ENCODE measurements around the gene JMJD8.

Gene JMJD8, protein sequence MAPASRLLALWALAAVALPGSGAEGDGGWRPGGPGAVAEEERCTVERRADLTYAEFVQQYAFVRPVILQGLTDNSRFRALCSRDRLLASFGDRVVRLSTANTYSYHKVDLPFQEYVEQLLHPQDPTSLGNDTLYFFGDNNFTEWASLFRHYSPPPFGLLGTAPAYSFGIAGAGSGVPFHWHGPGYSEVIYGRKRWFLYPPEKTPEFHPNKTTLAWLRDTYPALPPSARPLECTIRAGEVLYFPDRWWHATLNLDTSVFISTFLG

DNA sequence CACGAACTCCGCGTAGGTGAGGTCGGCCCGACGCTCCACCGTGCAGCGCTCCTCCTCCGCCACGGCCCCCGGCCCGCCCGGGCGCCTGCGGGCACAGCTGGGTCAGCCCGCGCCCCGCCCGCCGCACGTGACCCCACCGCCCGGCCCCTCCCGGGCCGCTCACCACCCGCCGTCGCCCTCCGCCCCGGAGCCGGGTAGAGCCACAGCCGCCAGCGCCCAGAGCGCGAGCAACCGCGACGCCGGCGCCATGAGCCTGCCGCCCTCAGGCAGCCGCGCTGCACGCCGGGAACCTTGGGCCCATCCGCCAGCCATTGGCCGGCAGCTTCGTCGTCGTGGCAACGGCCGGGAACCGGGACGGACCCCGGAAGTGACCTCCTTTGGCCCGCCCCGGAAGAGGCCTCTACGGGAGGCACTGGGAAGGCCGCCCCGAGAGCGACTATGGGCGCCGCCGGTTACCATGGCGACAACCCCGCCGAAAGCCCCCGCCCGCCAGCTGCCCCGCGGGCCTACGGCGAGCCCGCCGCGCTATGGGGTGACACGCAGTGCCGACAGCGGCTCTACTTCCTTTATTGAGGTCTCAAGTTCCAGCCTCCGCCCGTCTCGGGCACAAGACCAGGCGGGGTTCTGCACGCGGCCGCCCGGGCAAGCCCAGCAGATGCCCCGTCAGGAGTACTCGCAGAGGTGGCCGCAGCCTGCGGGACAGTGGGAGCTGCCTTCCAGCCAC is at the start of gene JMJD8:
TSS of gene JMJD8 (minus strand) at position 264 of the 724 bp plus-strand sequence. CDS start at position 249, 15 bp downstream.
- DNase-seq: peak; percentile 99
- in situ Hi-C loops (cut with HindIII; ENCODE audit: low pct_ligation_motif_present, low pct_unique_long_range_greater_than_20kb, low sequenced_read_pairs): no loop called here

- peak; percentile 38 for DNase-seq
- in situ Hi-C loops (cut with HindIII; ENCODE audit: low pct_ligation_motif_present, low pct_unique_long_range_greater_than_20kb, low sequenced_read_pairs): no loop called here
Observed at GRCh38 chr16:733382-734207, 49.5 kb upstream of the JMJD8 start.

GRCh38 chr16:732936-733335 is 48.8 kb upstream of the JMJD8 start:
- in situ Hi-C loops (cut with HindIII; ENCODE audit: low pct_ligation_motif_present, low pct_unique_long_range_greater_than_20kb, low sequenced_read_pairs): no loop called here
- DNase-seq: peak; percentile 52

DNA sequence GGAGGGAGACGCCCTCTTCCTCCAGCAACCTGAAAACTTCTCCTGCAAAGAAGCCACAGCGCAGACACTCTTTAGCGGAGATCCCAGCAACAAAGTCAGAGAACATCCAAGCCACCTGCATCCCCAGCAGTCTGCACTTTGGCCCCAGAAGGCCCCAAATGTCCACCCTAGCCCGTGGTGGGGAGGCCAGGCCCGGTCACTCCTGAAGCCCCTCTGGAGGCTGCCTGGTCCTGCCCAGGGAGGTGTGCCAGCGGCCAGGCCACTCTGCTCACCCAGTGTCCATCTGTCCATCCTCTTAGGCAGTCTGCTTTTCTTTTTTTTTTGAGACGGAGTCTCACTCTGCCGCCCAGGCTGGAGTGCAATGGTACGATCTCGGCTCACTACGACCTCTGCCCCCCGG is 48.2 kb upstream of the JMJD8 start:
- in situ Hi-C loops (cut with HindIII; ENCODE audit: low pct_ligation_motif_present, low pct_unique_long_range_greater_than_20kb, low sequenced_read_pairs): no loop called here
- DNase-seq: no peak

- DNase-seq: no peak
- in situ Hi-C loops (cut with HindIII; ENCODE audit: low pct_ligation_motif_present, low pct_unique_long_range_greater_than_20kb, low sequenced_read_pairs): no loop called here
Observed at GRCh38 chr16:730666-731509, 46.8 kb upstream of the JMJD8 start.

GRCh38 chr16:729768-730665 is 45.9 kb upstream of the JMJD8 start:
- no peak for DNase-seq
- in situ Hi-C loops (cut with HindIII; ENCODE audit: low pct_ligation_motif_present, low pct_unique_long_range_greater_than_20kb, low sequenced_read_pairs): no loop called here

- DNase-seq: no peak
- in situ Hi-C loops (cut with HindIII; ENCODE audit: low pct_ligation_motif_present, low pct_unique_long_range_greater_than_20kb, low sequenced_read_pairs): no loop called here
Observed at GRCh38 chr16:728890-729744, 45.0 kb upstream of the JMJD8 start.

DNA sequence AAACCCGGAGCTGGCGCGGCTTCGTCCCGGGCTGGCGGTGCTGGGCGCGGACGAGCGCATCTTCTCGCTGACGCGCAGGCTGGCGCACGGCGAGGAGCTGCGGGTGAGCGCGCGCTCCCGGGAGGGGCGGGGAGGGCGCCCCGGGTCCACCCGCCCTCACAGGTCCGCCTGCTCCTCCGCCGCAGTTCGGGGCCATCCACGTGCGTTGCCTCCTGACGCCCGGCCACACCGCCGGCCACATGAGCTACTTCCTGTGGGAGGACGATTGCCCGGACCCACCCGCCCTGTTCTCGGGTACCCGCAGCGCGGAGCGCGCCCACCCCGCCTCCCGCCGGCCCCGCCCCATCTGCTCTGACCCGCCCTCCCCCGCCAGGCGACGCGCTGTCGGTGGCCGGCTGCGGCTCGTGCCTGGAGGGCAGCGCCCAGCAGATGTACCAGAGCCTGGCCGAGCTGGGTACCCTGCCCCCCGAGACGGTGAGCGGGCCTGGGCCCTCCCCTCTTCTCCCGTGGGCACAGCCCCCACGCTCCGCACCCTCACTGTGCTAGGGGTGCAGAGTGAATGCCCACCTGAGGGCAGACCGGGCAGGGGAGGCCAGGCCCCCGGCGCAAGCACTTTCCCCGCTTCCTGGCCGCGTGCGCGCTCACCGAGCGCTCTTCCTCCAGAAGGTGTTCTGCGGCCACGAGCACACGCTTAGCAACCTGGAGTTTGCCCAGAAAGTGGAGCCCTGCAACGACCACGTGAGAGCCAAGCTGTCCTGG is 44.2 kb upstream of the JMJD8 start:
- in situ Hi-C loops (cut with HindIII; ENCODE audit: low pct_ligation_motif_present, low pct_unique_long_range_greater_than_20kb, low sequenced_read_pairs): no loop called here
- peak; percentile 91 for DNase-seq

DNA sequence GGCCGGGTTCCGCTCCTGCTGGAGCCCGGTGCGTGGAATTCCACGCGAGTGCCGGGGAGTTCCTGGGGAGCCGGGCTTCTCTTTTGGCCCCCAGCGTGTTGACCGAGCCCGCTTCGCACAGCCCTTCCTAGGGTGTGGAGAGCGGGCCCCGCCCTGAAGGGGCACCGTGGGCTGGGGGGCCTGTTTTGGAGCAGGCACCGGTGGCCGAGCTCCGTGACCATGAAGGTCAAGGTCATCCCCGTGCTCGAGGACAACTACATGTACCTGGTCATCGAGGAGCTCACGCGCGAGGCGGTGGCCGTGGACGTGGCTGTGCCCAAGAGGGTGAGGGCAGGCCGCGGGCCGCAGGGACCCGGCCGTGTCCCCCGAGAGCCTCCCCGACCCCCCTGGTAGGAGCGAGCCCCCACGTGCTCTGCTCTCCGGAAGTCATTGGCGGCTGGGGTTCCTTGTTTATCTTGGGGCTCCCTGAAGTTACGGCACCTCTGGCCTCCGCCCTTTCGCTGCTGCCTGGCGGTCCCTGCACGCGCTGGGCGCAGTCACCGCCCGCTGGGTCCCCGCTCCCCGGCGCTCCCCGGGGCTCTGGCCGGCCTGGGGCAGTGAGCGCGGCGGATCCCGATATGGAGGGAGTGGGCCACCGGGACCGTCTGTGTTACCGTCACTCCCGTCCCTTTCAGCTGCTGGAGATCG is 43.3 kb upstream of the JMJD8 start:
- in situ Hi-C loops (cut with HindIII; ENCODE audit: low pct_ligation_motif_present, low pct_unique_long_range_greater_than_20kb, low sequenced_read_pairs): no loop called here
- DNase-seq: no peak

DNA sequence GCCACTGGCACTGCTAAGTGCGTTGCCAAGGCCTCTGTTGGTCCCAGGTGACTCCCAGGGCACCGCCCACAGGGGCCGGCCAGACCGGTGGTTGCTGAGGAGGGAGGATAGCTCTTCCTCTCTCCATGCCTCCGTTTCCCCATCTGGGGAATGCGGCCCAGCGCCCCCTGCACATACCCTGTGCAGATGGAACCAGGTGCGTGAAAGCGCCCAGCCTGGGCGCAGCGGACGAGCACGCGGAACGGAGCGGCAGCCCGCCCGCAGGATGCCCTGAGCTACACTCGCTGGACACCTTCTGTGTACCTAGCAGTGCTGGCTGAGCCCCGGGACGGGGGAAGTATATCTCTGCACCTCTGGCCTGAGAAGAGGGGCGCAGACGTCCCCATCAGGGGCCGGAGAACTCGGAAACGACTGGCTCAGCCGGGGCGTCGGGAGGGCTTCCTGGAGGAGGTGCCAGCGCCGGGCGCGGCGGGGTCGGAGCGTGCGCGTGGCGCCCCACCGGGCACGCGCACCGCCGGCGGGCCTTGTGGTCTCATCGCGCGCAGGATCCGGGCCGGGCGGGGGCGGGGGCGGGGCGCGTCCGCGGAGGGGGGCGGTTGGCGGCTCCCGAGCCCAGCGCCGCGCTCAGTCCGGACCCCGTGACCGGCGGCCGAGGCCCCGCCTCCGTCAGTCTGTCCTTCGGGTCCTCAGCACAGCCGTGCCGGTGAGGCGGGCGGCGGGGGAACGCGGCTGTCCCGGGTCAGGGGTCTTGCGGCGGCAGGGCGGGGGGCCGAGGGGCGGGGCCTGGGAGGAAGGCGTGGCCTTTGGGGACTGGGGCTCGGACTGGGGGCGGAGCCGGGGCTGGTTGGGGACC is 42.5 kb upstream of the JMJD8 start, which contains the start of the genes CCDC78 and HAGHL:
TSS of gene CCDC78 (minus strand) at position 6 of the 853 bp plus-strand sequence. CDS start 76 bp downstream, outside the sequence.
TSS of gene HAGHL (plus strand) at position 669 of the 853 bp plus-strand sequence. CDS start 404 bp downstream, outside the sequence.
- DNase-seq: peak; percentile 71

DNA sequence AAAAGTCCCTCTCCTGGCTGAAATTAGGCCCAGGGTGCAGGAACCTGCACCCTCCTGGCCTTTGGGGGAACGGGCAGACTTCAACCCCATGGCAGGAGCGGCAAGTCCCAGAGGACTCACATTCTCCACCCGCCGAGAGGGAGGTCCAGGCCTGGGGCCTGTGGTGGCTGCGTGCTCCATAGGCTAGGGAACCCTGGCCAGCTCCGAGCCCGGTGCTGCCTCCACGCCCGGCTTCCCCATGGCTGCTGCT is 42.0 kb upstream of the JMJD8 start:
- no peak for DNase-seq
- in situ Hi-C loops (cut with HindIII; ENCODE audit: low pct_ligation_motif_present, low pct_unique_long_range_greater_than_20kb, low sequenced_read_pairs): no loop called here

More for the DNA sequence above, 42.5 kb upstream of the JMJD8 start, which contains the start of the genes CCDC78 and HAGHL:
- in situ Hi-C loops (cut with HindIII; ENCODE audit: low pct_ligation_motif_present, low pct_unique_long_range_greater_than_20kb, low sequenced_read_pairs): no loop called here

GRCh38 chr16:725463-726187 is 41.5 kb upstream of the JMJD8 start:
- in situ Hi-C loops (cut with HindIII; ENCODE audit: low pct_ligation_motif_present, low pct_unique_long_range_greater_than_20kb, low sequenced_read_pairs): no loop called here
- DNase-seq: no peak

DNA sequence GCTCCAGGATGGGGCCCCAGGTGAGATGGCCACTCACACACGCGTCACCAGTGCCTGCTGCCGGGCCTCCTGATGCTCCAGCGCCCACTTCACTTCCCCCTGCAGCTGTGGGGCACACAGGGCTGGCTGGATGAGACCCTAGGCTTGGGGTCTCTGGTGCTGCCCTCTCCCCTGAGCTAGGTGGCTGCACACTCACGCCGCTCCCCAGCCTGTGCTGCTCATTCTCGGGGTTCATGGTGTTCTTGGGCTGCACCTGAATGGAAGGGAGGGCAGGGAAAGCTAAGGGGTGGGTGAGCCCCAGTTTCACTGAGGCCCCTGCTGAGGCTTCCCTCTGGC is 40.9 kb upstream of the JMJD8 start:
- in situ Hi-C loops (cut with HindIII; ENCODE audit: low pct_ligation_motif_present, low pct_unique_long_range_greater_than_20kb, low sequenced_read_pairs): no loop called here
- DNase-seq: no peak

Data from ACHN (cell line).